ENCODE results near the gene B3GNT2.

B3GNT2 gene

DNA sequence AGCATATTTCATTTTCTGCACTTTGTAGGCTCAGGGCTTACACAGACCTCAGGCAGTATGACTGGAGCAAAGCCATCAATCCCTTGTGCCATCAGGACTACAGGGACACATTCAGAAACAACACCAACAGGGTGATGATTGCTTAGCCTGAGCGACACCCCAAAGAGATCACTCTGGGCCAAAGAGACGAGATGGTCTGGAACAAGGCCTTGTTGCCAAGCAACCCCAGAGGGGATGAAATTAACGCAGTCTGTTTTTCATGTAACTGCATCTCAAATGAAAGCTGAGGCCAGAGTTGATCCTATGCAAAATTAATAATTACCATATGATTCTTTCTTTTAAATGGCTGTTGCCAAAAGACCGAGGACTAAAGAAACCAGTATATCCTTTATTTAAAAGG lies 20.2 kb upstream of the B3GNT2 start:
- H3K9me3 ChIP-seq, result no peaks in the 10 kb centered on the region
- in situ Hi-C loops (cut with MboI; ENCODE audit: low sequenced_read_pairs), result no loop called here
- peak in 1 of 2 experiments; percentile 34 for DNase-seq (ENCODE audit: low spot score in 2 of 2)

DNA sequence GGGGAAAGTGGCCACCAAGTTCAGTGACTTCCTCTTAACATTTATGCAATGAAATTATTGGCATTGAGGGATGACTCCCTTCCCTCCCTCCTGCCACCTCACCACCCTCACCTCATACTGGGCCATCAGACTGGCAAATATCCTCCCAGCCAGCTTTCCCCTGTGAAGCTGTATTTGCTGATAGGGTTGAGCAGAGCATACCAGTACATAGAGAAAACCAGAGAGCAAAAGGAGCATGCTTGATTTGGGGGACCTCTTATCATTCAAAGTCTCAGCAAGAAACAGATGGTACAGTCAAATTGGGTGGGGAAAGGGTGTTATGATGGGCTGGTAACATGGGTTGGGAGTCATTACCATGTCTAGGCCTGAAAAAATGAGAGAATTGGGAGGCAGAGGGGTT lies 19.1 kb upstream of the B3GNT2 start:
- DNase-seq (ENCODE audit: low spot score in 2 of 2), result no peak
- in situ Hi-C loops (cut with MboI; ENCODE audit: low sequenced_read_pairs), result no loop called here
- H3K36me3 ChIP-seq (replicated peaks), result no peaks in the 10 kb centered on the region
- H3K27me3 ChIP-seq (ENCODE audit: low read depth), result no peaks in the 10 kb centered on the region
- H3K4me3 ChIP-seq, result no peak overlapping the region
- H3K4me1 ChIP-seq, result no peaks in the 10 kb centered on the region; the same call in 1 of the 2 replicates
- no peaks in the 10 kb centered on the region for H3K9me3 ChIP-seq

More for the DNA sequence above, 20.2 kb upstream of the B3GNT2 start:
- H3K4me3 ChIP-seq, result no peak overlapping the region
- H3K4me1 ChIP-seq, result no peaks in the 10 kb centered on the region; the same call in 1 of the 2 replicates
- H3K36me3 ChIP-seq (replicated peaks), result no peaks in the 10 kb centered on the region
- H3K27me3 ChIP-seq (ENCODE audit: low read depth), result no peaks in the 10 kb centered on the region

DNA sequence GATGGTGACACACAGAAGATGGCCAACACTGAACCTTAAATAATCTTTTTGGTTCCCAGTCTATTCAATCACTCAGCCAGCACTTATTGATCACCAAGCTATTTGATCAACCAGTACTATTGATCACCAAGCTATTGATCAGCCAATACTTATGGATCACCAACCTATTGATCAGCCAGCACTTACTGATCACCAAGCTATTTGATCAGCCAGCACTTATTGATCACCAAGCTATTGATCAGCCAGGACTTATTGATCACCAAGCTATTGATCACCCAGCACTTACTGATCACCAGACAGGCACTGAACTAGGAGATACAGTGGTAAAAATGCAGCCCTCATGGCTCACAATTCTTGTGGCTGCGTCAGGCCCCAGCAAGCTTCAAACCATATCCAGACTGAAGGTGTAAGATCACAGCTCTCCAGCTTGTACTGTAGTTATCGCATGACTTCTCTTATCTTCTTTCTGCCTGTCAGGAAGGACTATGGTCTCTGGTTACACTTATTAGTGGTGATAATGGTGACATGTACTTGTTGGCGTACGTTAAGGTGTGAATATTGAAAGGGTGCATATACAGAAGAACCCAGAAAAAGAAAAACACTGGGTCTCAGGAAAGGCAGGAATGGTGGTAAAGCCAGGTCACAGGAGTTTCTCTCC lies 18.4 kb upstream of the B3GNT2 start:
- no peak overlapping the region for H3K4me3 ChIP-seq
- H3K36me3 ChIP-seq (replicated peaks), result no peaks in the 10 kb centered on the region
- in situ Hi-C loops (cut with MboI; ENCODE audit: low sequenced_read_pairs), result no loop called here
- no peak for DNase-seq (ENCODE audit: low spot score in 2 of 2)
- no peaks in the 10 kb centered on the region; the same call in 1 of the 2 replicates for H3K4me1 ChIP-seq
- no peaks in the 10 kb centered on the region for H3K9me3 ChIP-seq
- no peaks in the 10 kb centered on the region for H3K27me3 ChIP-seq (ENCODE audit: low read depth)

DNA sequence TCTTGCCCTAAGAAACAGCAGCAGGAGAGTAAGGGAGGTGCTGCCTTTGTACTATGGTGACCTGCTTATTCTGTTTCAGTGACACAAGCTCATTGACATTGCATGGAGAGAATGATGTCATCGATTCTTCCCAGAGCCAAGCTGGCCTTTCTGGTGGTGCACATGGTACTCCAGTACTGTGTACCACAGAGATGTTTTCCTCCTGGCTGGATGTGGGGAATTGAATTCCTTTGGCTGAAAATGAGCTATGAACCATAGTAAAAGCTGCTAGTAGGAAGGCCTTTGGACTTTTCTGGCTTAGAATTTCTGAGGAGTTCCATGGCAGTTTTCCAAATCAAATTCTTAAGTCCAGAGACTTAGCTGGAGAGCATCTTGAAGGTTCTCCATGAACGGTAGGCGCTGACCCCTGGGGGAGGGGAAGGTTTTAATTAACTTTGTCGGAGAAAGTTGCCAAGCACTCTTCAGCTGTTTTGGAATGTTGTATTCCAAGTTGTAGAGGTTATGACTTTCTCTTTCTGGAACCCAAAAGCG lies 17.1 kb upstream of the B3GNT2 start:
- no peaks in the 10 kb centered on the region for H3K27me3 ChIP-seq (ENCODE audit: low read depth)
- DNase-seq (ENCODE audit: low spot score in 2 of 2), result no peak
- in situ Hi-C loops (cut with MboI; ENCODE audit: low sequenced_read_pairs), result no loop called here

DNA sequence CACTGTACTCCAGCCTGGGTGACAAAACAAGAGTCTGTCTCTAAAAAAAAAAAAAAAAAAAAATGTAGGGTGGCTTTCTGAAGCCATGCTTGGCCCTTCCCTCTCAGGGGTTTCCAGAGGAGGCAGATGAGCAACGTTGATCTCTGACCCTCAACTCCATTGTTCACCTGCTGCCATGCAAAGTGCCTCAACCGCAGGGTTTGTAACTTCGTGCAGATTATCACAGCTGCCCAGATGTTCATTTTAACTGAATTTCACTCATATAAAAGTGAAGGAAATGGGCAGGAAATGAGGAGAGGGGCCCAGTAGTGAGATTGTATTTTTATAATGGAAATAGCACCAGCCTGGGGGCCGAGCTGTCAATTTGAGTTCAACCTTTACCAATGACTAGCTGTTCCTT lies 14.9 kb upstream of the B3GNT2 start:
- Histone ChIP-seq H3K36me3 (replicated peaks) (no peaks in the 10 kb centered on the region), H3K27me3 (ENCODE audit: low read depth) (no peaks in the 10 kb centered on the region), H3K4me3 (no peak overlapping the region), H3K9me3 (no peaks in the 10 kb centered on the region), H3K4me1 (no peaks in the 10 kb centered on the region; the same call in 1 of the 2 replicates)
- in situ Hi-C loops (cut with MboI; ENCODE audit: low sequenced_read_pairs), result no loop called here
- DNase-seq (ENCODE audit: low spot score in 2 of 2), result no peak

More for the DNA sequence above, 17.1 kb upstream of the B3GNT2 start:
- H3K4me1 ChIP-seq, result no peaks in the 10 kb centered on the region; the same call in 1 of the 2 replicates
- no peaks in the 10 kb centered on the region for H3K9me3 ChIP-seq
- H3K36me3 ChIP-seq (replicated peaks), result no peaks in the 10 kb centered on the region
- H3K4me3 ChIP-seq, result no peak overlapping the region

DNA sequence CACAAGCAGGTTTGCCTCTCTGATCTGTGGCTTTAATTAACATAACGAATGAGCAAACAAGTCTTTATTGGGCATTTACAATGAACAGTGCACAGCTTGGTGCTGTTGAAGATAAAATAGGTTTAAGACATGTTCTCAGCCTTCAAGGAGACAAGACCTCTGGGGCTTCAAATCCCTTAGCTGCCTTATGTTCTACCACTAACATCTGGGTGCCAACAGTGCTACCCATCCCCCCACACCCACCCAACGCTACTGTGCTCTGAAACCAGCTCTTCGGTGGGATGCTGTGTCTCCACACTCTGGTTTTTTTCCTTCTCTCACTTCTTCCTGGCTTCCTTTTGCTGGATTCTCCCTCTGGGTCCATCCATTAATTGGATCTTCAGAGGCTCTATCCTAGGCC lies 14.1 kb upstream of the B3GNT2 start:
- H3K4me1 ChIP-seq, result no peaks in the 10 kb centered on the region; the same call in 1 of the 2 replicates
- H3K9me3 ChIP-seq, result no peaks in the 10 kb centered on the region
- DNase-seq (ENCODE audit: low spot score in 2 of 2), result no peak
- no peak overlapping the region for H3K4me3 ChIP-seq
- H3K27me3 ChIP-seq (ENCODE audit: low read depth), result no peaks in the 10 kb centered on the region
- in situ Hi-C loops (cut with MboI; ENCODE audit: low sequenced_read_pairs), result no loop called here
- H3K36me3 ChIP-seq (replicated peaks), result no peaks in the 10 kb centered on the region

DNA sequence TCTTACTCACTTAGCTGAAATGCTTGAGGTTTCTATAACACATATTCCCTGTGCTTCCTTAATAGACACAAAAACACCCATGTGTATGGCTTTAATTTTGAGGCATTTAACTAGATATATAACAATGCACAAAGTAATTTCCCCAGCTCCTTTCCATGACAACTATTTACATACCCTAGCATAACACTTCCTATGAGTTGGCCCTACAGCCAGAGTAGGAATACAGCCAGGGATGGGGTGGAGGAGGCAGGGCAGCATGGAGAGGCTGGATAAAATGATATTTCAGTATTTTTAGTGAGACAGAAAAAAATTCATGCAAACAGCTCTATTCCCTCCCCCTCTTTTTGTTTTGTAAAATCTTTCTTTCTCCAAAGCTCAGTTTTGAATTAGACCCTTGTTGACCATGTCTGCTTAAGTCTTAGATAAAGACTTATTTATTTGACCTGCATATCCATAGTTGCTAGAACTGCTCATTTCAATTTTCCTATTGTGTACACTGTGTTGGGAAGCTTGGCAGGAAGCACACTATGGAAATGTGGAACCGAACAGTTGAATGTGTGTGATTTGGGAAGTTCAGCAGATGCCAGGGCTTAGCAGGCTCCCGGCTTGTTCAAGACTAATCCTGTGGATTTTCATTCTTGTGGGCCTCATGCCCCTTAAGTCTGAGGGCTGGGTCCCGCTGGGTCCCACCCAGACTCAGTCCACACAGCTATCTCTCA lies 11.2 kb upstream of the B3GNT2 start:
- DNase-seq (ENCODE audit: low spot score in 2 of 2), result no peak
- in situ Hi-C loops (cut with MboI; ENCODE audit: low sequenced_read_pairs), result no loop called here

DNA sequence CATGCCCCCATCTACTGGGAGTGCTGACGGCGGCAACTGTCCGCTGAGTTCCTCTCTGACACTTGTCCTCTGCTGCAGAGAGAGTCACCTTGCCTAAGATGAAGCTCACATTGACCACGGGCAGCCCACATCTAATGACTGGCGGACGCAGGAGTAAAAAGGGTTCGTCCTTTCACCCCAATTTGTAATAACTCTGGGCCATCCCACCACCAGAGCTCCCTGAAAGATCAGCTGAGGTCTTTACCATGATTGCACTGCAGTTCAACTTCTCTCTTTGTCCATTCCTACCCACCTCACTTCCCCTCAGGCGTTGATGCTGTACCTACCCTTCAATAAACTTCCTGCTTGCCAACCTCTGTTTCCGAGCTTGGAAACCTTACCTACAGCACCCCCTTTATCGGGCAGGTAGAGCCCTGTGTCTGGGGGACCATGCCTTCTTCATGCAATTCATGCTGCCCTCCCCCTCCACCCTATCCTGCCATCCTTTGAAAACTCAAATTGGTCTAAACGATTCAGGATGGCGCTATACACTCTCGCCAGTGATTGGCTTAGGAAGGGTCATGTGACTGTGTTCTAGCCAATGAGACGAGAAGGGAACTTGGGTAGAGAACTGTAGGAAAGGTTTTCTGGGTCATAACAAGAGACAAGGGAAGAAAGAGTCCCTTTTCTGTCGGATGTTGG lies 10.3 kb upstream of the B3GNT2 start:
- Histone ChIP-seq H3K4me1 (no peaks in the 10 kb centered on the region; the same call in 1 of the 2 replicates), H3K27me3 (ENCODE audit: low read depth) (no peaks in the 10 kb centered on the region), H3K4me3 (no peak overlapping the region), H3K36me3 (replicated peaks) (no peaks in the 10 kb centered on the region), H3K9me3 (no peaks in the 10 kb centered on the region)
- no peak for DNase-seq (ENCODE audit: low spot score in 2 of 2)
- in situ Hi-C loops (cut with MboI; ENCODE audit: low sequenced_read_pairs), result no loop called here

More for the DNA sequence above, 11.2 kb upstream of the B3GNT2 start:
- no peaks in the 10 kb centered on the region; the same call in 1 of the 2 replicates for H3K4me1 ChIP-seq
- no peaks in the 10 kb centered on the region for H3K36me3 ChIP-seq (replicated peaks)
- no peak overlapping the region for H3K4me3 ChIP-seq
- H3K27me3 ChIP-seq (ENCODE audit: low read depth), result no peaks in the 10 kb centered on the region
- H3K9me3 ChIP-seq, result no peaks in the 10 kb centered on the region

DNA sequence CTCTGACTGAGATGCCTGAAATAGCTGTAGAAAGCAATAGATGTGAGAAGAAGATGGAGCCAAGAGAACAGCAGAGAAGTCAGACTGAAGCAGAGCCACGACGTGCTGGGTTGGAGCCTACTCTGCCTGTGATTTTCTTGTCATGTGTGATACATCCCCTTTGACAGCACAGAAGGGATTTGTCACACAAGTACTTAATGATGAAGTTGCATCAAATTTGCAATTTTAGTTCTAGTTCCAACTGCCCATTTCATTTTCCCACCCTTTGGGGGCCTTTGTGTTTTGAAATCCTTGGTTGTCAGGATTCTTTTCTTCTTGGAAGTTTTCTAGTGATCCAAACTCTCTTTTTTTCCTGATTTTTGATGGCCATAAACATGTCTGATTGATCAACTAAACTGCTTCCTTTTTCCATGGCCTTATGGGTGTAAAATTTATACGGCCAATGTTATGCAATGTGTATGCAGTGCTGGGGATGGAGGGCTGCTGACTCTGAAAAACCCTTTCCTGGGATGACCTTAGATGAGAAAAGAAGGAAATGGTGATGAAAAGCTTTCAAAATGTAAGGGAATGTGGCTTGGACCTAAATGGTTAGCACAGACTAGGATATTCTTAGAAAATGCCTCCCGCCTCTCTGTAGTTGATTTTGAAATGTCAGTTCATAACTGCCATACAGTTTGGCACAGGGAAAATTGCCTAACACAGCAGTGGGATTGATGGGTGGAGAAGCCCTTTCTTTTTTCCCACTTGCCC lies 9.6 kb upstream of the B3GNT2 start:
- H3K4me3 ChIP-seq, result no peak overlapping the region
- in situ Hi-C loops (cut with MboI; ENCODE audit: low sequenced_read_pairs), result no loop called here
- H3K9me3 ChIP-seq, result no peaks in the 10 kb centered on the region
- no peak for DNase-seq (ENCODE audit: low spot score in 2 of 2)
- no peaks in the 10 kb centered on the region; the same call in 1 of the 2 replicates for H3K4me1 ChIP-seq
- H3K27me3 ChIP-seq (ENCODE audit: low read depth), result no peaks in the 10 kb centered on the region
- H3K36me3 ChIP-seq (replicated peaks), result no peaks in the 10 kb centered on the region

DNA sequence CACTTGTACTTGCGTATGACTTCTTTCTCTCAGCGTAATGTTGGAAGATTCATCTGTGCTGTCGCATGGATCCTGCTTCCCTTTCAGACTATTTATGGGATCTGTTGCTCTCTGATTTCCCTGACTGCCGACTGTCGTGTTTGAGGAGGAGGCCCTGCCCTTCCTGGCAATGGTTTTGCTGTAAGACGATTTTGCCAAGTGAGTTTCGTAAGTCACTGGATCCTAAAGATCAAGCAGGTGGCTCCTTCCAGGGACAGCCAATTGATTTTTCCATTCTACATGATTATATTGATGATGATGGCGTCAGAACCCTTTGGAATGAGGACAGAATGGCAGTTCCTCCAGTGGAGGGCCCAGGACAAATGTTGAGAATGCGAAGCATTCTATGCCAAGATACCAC lies 8.7 kb upstream of the B3GNT2 start:
- no peaks in the 10 kb centered on the region for H3K9me3 ChIP-seq
- H3K27me3 ChIP-seq (ENCODE audit: low read depth), result no peaks in the 10 kb centered on the region
- in situ Hi-C loops (cut with MboI; ENCODE audit: low sequenced_read_pairs), result no loop called here
- no peak for DNase-seq (ENCODE audit: low spot score in 2 of 2)
- no peaks in the 10 kb centered on the region for H3K36me3 ChIP-seq (replicated peaks)
- H3K4me3 ChIP-seq, result no peak overlapping the region
- H3K4me1 ChIP-seq, result no peaks in the 10 kb centered on the region; the same call in 1 of the 2 replicates

DNA sequence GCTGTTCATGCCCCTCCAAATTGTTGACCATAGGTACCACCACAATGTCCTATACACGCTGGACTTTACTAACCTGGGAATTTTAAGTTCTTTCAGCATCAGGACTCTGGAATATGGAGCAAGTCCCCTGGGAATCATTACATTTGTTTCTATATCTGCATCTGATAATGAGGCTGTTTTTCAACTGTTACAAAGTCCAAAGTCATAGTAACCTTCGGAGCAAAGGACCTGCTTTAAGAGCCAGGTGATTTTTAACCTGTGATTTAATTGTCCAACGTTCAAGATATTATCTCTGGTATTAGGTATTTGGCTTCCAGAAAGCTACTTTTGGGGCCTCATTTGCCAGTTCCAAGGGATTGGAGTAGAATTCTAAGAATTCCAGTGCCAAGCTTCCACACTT lies 7.5 kb upstream of the B3GNT2 start:
- Histone ChIP-seq H3K4me1 (no peaks in the 10 kb centered on the region; the same call in 1 of the 2 replicates), H3K9me3 (no peaks in the 10 kb centered on the region), H3K27me3 (ENCODE audit: low read depth) (no peaks in the 10 kb centered on the region), H3K36me3 (replicated peaks) (no peaks in the 10 kb centered on the region), H3K4me3 (no peak overlapping the region)
- DNase-seq (ENCODE audit: low spot score in 2 of 2), result no peak
- in situ Hi-C loops (cut with MboI; ENCODE audit: low sequenced_read_pairs), result no loop called here

DNA sequence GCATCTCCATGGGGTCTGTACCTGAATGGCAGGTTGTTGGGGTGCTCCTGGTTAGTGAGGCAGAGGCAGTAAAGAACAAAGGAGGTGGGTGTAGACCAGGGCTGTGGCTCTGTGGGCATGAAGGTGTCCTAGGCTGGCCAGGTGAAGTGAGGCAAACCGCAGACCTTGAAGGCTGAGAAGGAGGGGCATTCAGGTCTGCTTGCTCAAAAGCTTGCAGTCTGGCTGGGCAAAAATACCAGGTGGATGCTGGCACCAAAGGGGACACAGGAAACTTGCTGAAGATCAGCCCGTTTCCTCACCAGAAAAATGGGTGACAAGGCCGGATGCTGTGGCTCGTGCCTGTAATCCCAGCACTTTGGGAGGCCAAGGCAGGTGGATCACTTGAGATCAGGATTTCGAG lies 6.7 kb upstream of the B3GNT2 start:
- Histone ChIP-seq H3K36me3 (replicated peaks) (no peaks in the 10 kb centered on the region), H3K9me3 (no peaks in the 10 kb centered on the region), H3K4me1 (no peaks in the 10 kb centered on the region; the same call in 1 of the 2 replicates), H3K4me3 (no peak overlapping the region), H3K27me3 (ENCODE audit: low read depth) (no peaks in the 10 kb centered on the region)
- no peak for DNase-seq (ENCODE audit: low spot score in 2 of 2)
- in situ Hi-C loops (cut with MboI; ENCODE audit: low sequenced_read_pairs), result no loop called here

DNA sequence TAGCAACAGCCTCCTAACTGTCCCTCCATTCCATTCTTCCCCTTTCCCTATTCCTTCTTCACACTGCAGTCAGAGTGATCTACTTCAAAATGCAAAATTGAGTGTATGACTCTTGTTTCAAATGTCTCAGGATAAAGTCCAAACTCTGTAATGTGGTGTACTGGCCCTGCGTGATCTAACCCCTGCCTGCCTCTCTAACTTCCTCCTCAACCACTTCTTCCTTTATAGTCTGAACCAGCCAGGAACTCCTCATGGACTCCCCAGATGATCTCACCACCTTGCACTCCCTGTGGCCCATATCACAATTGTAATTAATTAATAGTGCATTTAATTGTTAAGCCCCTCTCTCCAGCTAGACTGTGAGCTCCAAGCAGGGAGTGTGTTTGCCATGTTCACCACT lies 3.1 kb upstream of the B3GNT2 start:
- no peak for DNase-seq (ENCODE audit: low spot score in 2 of 2)
- in situ Hi-C loops (cut with MboI; ENCODE audit: low sequenced_read_pairs), result no loop called here
- no peaks in the 10 kb centered on the region for H3K27me3 ChIP-seq (ENCODE audit: low read depth)
- no peaks in the 10 kb centered on the region for H3K9me3 ChIP-seq
- H3K36me3 ChIP-seq (replicated peaks), result no peaks in the 10 kb centered on the region
- H3K4me3 ChIP-seq, result no peak overlapping the region
- H3K4me1 ChIP-seq, result peaks cover 2% of the 10 kb centered on the region; the same call in 1 of the 2 replicates
